Measurements from ENCODE around the gene SLC4A1AP.
"Not testable (repeated sequence)": the region's sequence is repeated elsewhere in the genome, so short reads cannot be mapped to it uniquely, and the experiment has no call there.

The SLC4A1AP gene

GRCh38 chr2:27671235-27671634 is 7.5 kb downstream of the SLC4A1AP start:
- H3K4me3 ChIP-seq (ENCODE audit: low read length) = no peak overlapping the region
- TF ChIP-seq CTCF (conservative IDR thresholded peaks at IDR 0.05; ENCODE audit: low read depth, low read length) = no peak
- DNase-seq (ENCODE audit: low read depth) = no peak

- no peak for DNase-seq (ENCODE audit: low read depth)
- no peak overlapping the region for H3K4me3 ChIP-seq (ENCODE audit: low read length)
Observed at GRCh38 chr2:27672723-27673486, 9.2 kb downstream of the SLC4A1AP start.

DNA sequence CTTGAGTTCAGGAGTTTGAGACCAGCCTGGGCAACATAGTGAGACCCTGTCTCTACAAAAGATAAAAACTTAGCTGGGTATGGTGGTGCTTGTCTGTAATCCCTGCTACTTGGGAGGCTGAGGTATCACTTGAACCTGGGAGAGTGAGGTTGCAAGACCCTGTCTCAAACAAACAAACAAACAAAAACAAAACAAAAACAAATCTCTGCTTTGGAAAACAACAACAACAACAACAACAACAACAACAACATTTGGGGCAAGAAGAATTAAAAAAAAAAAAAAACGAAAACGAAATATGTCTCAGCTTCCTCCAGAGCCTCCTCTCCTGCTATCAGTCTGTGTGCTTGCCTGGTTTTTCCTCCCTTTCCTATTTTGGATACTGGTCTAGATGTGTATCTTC is 16.9 kb downstream of the SLC4A1AP start:
- H3K4me3 ChIP-seq (ENCODE audit: low read length) = no peak overlapping the region
- no peak for DNase-seq (ENCODE audit: low read depth)

More at GRCh38 chr2:27672723-27673486, 9.2 kb downstream of the SLC4A1AP start:
- TF ChIP-seq CTCF (conservative IDR thresholded peaks at IDR 0.05; ENCODE audit: low read depth, low read length) = no peak

DNA sequence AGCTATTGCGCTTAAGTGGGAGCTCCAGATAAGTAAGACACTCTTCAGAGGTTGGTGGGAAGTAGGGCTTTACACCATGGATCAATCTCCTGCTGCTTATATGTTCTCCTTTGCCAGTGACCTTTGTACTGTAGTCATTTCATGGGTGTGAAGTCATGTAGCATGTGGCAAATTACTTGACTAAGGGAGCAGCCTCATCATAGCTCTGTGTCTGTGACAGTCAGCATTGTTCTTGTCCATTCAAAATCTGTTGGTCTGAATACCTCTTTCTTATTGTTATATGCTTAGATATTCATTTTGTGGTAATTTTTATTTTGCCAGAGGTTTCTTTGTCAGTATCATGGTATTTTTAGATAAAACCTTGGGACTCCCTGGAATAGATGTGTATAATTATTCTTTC is 18.2 kb downstream of the SLC4A1AP start:
- TF ChIP-seq CTCF (conservative IDR thresholded peaks at IDR 0.05; ENCODE audit: low read depth, low read length) = no peak
- peak; percentile 32 for DNase-seq (ENCODE audit: low read depth)
- no peak overlapping the region for H3K4me3 ChIP-seq (ENCODE audit: low read length)

More for the DNA sequence above, 16.9 kb downstream of the SLC4A1AP start:
- TF ChIP-seq CTCF (conservative IDR thresholded peaks at IDR 0.05; ENCODE audit: low read depth, low read length) = no peak

DNA sequence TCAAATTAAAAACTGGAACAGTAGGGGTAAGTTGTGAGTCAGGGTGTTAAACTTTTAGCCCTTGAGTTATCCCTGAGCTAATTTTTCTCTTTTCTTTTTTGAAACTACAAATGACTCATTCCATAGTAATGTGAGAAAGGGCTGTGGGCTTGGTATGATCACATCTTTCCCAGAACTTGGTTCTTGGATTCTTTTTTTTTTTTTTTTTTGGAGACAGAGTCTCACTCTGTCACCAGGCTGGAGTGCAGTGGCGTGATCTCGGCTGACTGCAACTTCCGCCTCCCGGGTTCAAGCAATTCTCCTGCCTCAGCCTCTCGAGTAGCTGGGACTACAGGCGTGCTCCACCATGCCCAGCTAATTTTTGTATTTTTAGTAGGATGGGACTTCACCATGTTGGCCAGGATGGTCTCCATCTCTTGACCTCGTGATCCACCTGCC is 18.7 kb downstream of the SLC4A1AP start:
- not testable (repeated sequence) for H3K4me3 ChIP-seq (ENCODE audit: low read length)
- peak; percentile 74 for DNase-seq (ENCODE audit: low read depth)

DNA sequence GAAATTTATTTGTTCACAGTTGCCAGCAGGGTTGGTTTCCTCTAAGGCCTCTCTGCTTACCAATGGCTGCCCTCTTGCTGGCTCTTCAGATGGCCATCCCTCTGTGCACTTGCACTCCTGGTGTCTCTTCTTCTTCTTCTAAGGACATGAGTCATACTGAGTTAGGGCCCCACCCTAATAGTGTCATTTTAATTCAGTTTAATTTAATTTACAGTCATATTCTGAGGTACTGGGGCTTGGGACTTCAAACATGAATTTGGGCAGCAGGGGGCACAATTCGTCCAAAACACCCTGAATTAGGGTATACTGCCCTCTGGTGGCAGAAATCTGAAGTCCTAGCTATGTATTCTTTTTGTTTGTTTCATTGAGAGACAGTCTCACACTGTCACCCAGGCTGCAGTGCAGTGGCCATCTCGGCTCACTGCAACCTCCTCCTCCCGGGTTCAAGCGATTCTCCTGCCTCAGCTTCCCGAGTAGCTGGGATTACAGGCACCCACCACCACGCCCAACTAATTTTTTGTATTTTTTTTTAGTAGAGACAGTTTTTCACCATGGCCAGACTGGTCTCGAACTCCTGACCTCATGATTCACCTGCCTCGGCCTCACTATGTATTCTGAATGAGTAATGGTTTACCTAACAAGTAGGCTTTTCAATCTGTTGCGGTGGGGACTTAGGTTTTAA is 19.8 kb downstream of the SLC4A1AP start:
- no peak overlapping the region for H3K4me3 ChIP-seq (ENCODE audit: low read length)
- peak; percentile 89 for TF ChIP-seq CTCF (conservative IDR thresholded peaks at IDR 0.05; ENCODE audit: low read depth, low read length)
- DNase-seq (ENCODE audit: low read depth) = peak; percentile 61

DNA sequence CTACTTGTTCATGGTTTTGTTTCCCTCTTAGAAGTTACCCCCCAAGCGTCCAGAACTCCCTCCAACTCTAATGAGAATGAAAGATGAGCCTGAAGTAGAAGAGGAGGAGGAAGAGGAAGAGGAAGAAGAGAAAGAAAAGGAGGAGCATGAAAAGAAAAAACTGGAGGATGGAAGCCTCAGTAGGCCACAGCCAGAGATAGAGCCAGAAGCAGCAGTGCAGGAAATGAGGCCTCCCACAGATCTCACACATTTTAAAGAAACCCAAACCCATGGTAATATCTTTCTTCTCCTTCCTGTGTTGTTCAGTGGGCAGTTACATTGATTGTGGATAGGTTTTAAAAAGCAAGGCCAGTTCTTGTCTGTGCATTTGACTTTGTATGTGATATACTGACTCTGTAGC is 21.3 kb downstream of the SLC4A1AP start:
- not testable (repeated sequence) for DNase-seq (ENCODE audit: low read depth); H3K4me3 ChIP-seq (ENCODE audit: low read length)

DNA sequence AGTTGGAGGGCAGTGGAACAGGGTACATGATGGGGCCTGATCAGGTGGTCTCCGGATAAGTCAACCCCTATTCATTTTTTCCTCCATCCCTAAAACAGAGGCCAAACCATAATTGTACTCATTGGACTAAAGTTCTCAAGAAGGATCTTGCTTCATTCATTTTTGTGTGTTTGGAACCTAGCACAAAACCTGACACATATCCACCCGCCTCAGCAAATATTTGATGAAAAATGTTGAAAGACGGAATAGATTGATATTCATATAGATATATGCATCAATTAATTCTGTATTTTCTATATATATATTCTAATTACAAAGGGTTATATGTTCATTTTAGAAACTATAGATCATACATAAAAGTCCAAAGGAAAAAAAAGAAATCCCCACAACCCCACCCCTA is 21.9 kb downstream of the SLC4A1AP start:
- DNase-seq (ENCODE audit: low read depth) = no peak
- no peak overlapping the region for H3K4me3 ChIP-seq (ENCODE audit: low read length)
- TF ChIP-seq CTCF (conservative IDR thresholded peaks at IDR 0.05; ENCODE audit: low read depth, low read length) = no peak

Data from retinal pigment epithelial cell (primary cell).